Measurements from ENCODE around the gene DDX25.

DNA sequence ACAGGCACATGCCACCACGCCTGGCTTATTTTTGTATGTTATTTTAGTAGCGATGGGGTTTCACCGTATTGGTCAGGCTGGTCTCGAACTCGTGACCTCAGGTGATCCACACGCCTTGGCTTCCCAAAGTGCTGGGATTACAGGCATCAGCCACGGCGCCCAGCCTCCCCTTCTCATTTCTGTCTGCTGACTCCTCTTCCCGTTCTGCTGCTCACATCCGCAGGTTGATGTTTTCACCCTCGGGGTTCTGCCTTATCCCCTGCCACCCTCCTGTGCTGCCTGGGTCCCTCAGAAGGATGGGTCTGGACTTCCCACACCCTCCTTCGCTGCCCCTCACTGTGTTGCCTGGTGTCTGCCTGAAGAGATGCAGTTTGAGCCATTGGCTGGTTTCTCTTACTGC, 22.4 kb downstream of the DDX25 start:
- TF ChIP-seq, protein P1, sequence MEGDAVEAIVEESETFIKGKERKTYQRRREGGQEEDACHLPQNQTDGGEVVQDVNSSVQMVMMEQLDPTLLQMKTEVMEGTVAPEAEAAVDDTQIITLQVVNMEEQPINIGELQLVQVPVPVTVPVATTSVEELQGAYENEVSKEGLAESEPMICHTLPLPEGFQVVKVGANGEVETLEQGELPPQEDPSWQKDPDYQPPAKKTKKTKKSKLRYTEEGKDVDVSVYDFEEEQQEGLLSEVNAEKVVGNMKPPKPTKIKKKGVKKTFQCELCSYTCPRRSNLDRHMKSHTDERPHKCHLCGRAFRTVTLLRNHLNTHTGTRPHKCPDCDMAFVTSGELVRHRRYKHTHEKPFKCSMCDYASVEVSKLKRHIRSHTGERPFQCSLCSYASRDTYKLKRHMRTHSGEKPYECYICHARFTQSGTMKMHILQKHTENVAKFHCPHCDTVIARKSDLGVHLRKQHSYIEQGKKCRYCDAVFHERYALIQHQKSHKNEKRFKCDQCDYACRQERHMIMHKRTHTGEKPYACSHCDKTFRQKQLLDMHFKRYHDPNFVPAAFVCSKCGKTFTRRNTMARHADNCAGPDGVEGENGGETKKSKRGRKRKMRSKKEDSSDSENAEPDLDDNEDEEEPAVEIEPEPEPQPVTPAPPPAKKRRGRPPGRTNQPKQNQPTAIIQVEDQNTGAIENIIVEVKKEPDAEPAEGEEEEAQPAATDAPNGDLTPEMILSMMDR (IDR thresholded peaks at IDR 0.05; ENCODE audit: low read depth, low read length), result no peak
- TF ChIP-seq POLR2A (IDR thresholded peaks at IDR 0.05; ENCODE audit: extremely low read depth, insufficient read length) (no peak), MYC (IDR thresholded peaks at IDR 0.05; ENCODE audit: low read depth, low read length) (no peak)
- TF ChIP-seq, protein P2, sequence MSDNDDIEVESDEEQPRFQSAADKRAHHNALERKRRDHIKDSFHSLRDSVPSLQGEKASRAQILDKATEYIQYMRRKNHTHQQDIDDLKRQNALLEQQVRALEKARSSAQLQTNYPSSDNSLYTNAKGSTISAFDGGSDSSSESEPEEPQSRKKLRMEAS (IDR thresholded peaks at IDR 0.05; ENCODE audit: low read depth, low read length), result no peak

Measured in NB4 (cell line).